Hepatocyte (in vitro differentiated cells): Measurements from ENCODE around the gene TFF2.

Experiments used
- EZH2 ChIP-seq: fragments of 200-600 bp; sonication (generic); IDR thresholded peaks from 2 replicates; pipeline ENCODE4 v1.6.1; 2016; ENCODE audit warnings: antibody characterized with exemption, mild to moderate bottlenecking, borderline replicate concordance
- EZH2phosphoT487 ChIP-seq: fragments of 200-600 bp; sonication (generic); IDR thresholded peaks from one replicate; pipeline ENCODE4 v1.6.1; 2018; ENCODE audit warnings: antibody characterized with exemption, mild to moderate bottlenecking, low read depth, moderate library complexity; ENCODE audit not compliant: unreplicated experiment, severe bottlenecking
- TF ChIP-seq, protein P1 (sequence below): fragments of 200-600 bp; sonication (generic); IDR thresholded peaks from 2 replicates; pipeline ENCODE4 v1.5.1; 2016; ENCODE audit warnings: antibody characterized with exemption, mild to moderate bottlenecking; ENCODE audit not compliant: poor library complexity

DNA sequence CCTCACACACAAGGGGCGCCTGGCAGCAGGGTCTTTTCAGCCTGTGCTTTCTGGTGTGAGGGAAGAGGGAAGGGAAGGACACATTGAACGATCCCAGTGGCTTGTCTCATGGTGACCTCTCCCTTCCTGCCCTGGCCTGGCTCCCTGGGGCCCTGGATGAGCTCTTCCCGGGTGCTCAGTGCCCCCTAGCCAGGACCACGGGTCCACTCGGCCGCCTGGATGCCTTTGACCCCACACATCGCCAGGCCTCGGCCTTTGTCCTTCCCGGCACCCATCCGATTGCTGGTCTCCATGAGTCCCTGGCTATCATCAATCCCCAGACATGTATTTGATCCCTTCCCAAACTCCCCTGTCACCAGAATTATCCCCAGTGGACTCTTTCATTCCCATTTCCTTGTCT lies 29.6 kb downstream of the TFF2 start:
- TF ChIP-seq, protein P1, sequence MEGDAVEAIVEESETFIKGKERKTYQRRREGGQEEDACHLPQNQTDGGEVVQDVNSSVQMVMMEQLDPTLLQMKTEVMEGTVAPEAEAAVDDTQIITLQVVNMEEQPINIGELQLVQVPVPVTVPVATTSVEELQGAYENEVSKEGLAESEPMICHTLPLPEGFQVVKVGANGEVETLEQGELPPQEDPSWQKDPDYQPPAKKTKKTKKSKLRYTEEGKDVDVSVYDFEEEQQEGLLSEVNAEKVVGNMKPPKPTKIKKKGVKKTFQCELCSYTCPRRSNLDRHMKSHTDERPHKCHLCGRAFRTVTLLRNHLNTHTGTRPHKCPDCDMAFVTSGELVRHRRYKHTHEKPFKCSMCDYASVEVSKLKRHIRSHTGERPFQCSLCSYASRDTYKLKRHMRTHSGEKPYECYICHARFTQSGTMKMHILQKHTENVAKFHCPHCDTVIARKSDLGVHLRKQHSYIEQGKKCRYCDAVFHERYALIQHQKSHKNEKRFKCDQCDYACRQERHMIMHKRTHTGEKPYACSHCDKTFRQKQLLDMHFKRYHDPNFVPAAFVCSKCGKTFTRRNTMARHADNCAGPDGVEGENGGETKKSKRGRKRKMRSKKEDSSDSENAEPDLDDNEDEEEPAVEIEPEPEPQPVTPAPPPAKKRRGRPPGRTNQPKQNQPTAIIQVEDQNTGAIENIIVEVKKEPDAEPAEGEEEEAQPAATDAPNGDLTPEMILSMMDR: no peak
- TF ChIP-seq EZH2phosphoT487 (no peak), EZH2 (no peak)
